Transverse colon (tissue), 4 donors: ENCODE measurements around the gene TPK1.

ENCODE experiments used
- CTCF ChIP-seq, 5 experiments: fragments of 200-600 bp in 3 of 5; fragments of 450-650 bp in 2 of 5; sonication (generic) in 3 of 5; IDR thresholded peaks; 1 replicate in 2 of 5; 2 replicates in 3 of 5; pipeline ENCODE4 v1.5.1; 2016 to 2017; ENCODE audit warnings: antibody characterized with exemption in 5 of 5, inconsistent platforms in 3 of 5, mild to moderate bottlenecking in 2 of 5, moderate library complexity in 1 of 5
- POLR2A ChIP-seq: fragments of 450-650 bp; IDR thresholded peaks from one replicate; pipeline ENCODE4 v1.6.1; 2016; ENCODE audit warnings: antibody characterized with exemption, mild to moderate bottlenecking, moderate library complexity
- POLR2AphosphoS5 ChIP-seq, 3 donors: sonication (generic); formaldehyde crosslinking; IDR thresholded peaks; one replicate each; pipeline ENCODE4 v1.6.1; 2016; ENCODE audit warnings: antibody characterized with exemption in 3 of 3

GRCh38 chr7:144508702-144509101 is 327.2 kb downstream of the TPK1 start:
- TF ChIP-seq CTCF (IDR thresholded peaks at IDR 0.05) (no peak), POLR2A (no peak), POLR2AphosphoS5 (IDR thresholded peaks at IDR 0.05) (no peak)
